GM11168 (cell line): Measurements from ENCODE around the gene PMS1.

Experiments used
- in situ Hi-C: fragments of 300-500 bp; cut with MboI; formaldehyde crosslinking; loops from one replicate; pipeline ENCODE4 v1.12.0; 2022; ENCODE audit warnings: low sequenced_read_pairs; ENCODE audit not compliant: unreplicated experiment

PMS1 gene

GRCh38 chr2:189916651-189917050, 132.4 kb downstream of the PMS1 start:
- in situ Hi-C loops: no loop called here
